OCI-LY3 (cell line): ENCODE data around the gene DOCK7.
"Not testable (repeated sequence)": the region's sequence is repeated elsewhere in the genome, so short reads cannot be mapped to it uniquely, and the experiment has no call there.

Experiments
- H2AFZ ChIP-seq: fragments of 200-600, 300-600 bp; shearing (Covaris generic); 2 replicates; pipeline ENCODE4 v1.6.0; 2014; ENCODE audit warnings: antibody characterized with exemption, low read depth, low read length
- H3K27ac ChIP-seq: fragments of 200-600, 300-600 bp; sonication (generic); 2 replicates; pipeline ENCODE4 v1.5.1; 2014; ENCODE audit warnings: mild to moderate bottlenecking, low read length, moderate library complexity, mixed read lengths
- H3K27me3 ChIP-seq: fragments of 200-600, 300-600 bp; sonication (generic); 2 replicates; pipeline ENCODE4 v1.6.1; 2014; ENCODE audit warnings: low read depth, low read length, mixed read lengths
- H3K36me3 ChIP-seq: fragments of 200-600, 300-600 bp; sonication (generic); replicated peaks from 2 replicates; pipeline ENCODE3; 2014; ENCODE audit warnings: low read depth, low read length, mixed read lengths
- H3K4me1 ChIP-seq: fragments of 300-600, 200-600 bp; sonication (generic); 2 replicates; pipeline ENCODE4 v1.6.1; 2014; ENCODE audit warnings: low read length, mixed read lengths
- H3K4me2 ChIP-seq: fragments of 200-600, 300-600 bp; sonication (generic); 2 replicates; pipeline ENCODE4 v1.6.1; 2014; ENCODE audit warnings: low read length, mixed read lengths
- H3K4me3 ChIP-seq: fragments of 300-600, 200-600 bp; sonication (generic); 2 replicates; pipeline ENCODE4 v1.5.1; 2014; ENCODE audit warnings: antibody characterized with exemption, mild to moderate bottlenecking, low read length, moderate library complexity
- H3K79me2 ChIP-seq: fragments of 300-600, 200-600 bp; shearing (Covaris generic); 2 replicates; pipeline ENCODE4 v1.6.1; 2014; ENCODE audit warnings: mild to moderate bottlenecking, low read length, mixed read lengths
- H3K9ac ChIP-seq: fragments of 300-600, 200-600 bp; shearing (Covaris generic); 2 replicates; pipeline ENCODE4 v1.6.0; 2014; ENCODE audit warnings: mild to moderate bottlenecking, low read length, moderate library complexity
- H3K9me3 ChIP-seq: fragments of 200-600, 300-600 bp; shearing (Covaris generic); 2 replicates; pipeline ENCODE4 v1.6.1; 2014; ENCODE audit warnings: low read length, mixed read lengths; ENCODE audit not compliant: insufficient read depth
- H4K20me1 ChIP-seq: fragments of 200-600, 300-600 bp; sonication (generic); 2 replicates; pipeline ENCODE4 v1.6.1; 2016; ENCODE audit warnings: low read length, mixed read lengths; ENCODE audit not compliant: insufficient read depth
- EZH2phosphoT487 ChIP-seq: fragments of 200-600 bp; shearing (Covaris generic); IDR thresholded peaks from 2 replicates; pipeline ENCODE4 v1.6.1; 2018; ENCODE audit warnings: antibody characterized with exemption, mixed run types, low read depth
- TF ChIP-seq, protein P1 (sequence below): fragments of 200-600, 300-600 bp; sonication (generic); IDR thresholded peaks from 2 replicates; pipeline ENCODE4 v1.5.1; 2014; ENCODE audit warnings: antibody characterized with exemption, low read length, low read depth

Gene DOCK7

DNA sequence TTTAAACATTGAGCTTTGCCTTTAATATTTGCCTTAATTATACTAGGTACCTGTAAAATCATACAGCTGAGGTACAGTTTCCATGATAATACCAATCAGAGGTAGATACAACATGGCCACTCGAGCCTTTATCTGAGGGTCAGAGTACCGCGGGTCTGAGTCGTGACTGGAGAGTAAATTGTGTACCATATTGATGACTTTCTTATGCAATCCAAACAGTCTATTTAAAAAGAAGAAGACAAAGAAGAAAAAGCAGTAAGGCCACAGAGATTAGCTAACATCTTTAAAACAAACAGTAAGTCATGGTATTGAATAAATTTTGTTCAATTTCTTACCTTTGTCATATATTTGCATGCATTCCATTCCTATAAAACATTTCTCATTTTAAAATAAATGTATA is 159.0 kb downstream of the DOCK7 start:
- H4K20me1 ChIP-seq = no peaks in the 10 kb centered on the region
- H3K36me3 ChIP-seq = no peaks in the 10 kb centered on the region
- no peak for TF ChIP-seq EZH2phosphoT487
- TF ChIP-seq, protein P1, sequence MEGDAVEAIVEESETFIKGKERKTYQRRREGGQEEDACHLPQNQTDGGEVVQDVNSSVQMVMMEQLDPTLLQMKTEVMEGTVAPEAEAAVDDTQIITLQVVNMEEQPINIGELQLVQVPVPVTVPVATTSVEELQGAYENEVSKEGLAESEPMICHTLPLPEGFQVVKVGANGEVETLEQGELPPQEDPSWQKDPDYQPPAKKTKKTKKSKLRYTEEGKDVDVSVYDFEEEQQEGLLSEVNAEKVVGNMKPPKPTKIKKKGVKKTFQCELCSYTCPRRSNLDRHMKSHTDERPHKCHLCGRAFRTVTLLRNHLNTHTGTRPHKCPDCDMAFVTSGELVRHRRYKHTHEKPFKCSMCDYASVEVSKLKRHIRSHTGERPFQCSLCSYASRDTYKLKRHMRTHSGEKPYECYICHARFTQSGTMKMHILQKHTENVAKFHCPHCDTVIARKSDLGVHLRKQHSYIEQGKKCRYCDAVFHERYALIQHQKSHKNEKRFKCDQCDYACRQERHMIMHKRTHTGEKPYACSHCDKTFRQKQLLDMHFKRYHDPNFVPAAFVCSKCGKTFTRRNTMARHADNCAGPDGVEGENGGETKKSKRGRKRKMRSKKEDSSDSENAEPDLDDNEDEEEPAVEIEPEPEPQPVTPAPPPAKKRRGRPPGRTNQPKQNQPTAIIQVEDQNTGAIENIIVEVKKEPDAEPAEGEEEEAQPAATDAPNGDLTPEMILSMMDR = no peak
- no peak overlapping the region for H2AFZ ChIP-seq
- H3K27me3 ChIP-seq = no peaks in the 10 kb centered on the region
- no peak overlapping the region for H3K4me3 ChIP-seq
- no peak overlapping the region for H3K4me2 ChIP-seq
- H3K9me3 ChIP-seq = no peaks in the 10 kb centered on the region
- no peak overlapping the region for H3K27ac ChIP-seq
- no peaks in the 10 kb centered on the region for H3K79me2 ChIP-seq
- peaks cover 12% of the 10 kb centered on the region for H3K4me1 ChIP-seq
- H3K9ac ChIP-seq = no peak overlapping the region

DNA sequence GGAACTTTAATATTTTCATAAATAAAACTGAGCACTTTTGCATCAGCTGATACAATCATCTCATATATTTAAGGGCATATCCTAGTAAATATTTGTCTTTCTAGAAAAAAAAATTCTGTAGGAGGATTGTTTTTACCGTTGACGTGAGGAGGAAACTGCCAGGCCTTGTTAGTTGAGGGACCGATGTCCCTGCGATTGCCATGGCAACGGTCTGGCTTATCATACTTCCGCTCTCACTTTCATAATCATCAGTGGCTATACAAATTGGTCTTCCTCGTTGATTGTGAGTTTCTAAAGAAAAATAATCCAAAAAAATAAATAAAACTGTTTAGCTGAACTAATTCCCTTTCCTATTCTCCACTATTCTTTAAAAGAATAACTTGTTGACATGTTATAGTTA is 160.2 kb downstream of the DOCK7 start:
- Histone ChIP-seq H3K9me3 (no peaks in the 10 kb centered on the region), H4K20me1 (no peaks in the 10 kb centered on the region), H2AFZ (no peak overlapping the region), H3K4me3 (no peak overlapping the region), H3K4me2 (peak overlapping the region; percentile 14; the same call in 1 of the 2 replicates), H3K27me3 (no peaks in the 10 kb centered on the region), H3K79me2 (no peaks in the 10 kb centered on the region), H3K36me3 (no peaks in the 10 kb centered on the region), H3K4me1 (peaks cover 12% of the 10 kb centered on the region), H3K9ac (no peak overlapping the region), H3K27ac (no peak overlapping the region)
- TF ChIP-seq EZH2phosphoT487 = no peak
- TF ChIP-seq, protein P1 = no peak

DNA sequence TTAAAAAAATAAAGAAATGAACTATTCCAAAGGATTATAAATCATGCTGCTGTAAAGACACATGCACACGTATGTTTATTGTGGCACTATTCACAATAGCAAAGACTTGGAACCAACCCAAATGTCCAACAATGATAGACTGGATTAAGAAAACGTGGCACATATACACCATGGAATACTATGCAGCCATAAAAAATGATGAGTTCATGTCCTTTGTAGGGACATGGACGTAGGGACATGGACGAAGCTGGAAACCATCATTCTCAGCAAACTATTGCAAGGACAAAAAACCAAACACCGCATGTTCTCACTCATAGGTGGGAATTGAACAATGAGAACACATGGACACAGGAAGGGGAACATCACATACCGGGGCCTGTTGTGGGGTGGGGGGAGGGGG is 160.8 kb downstream of the DOCK7 start:
- H3K4me1 ChIP-seq = peaks cover 12% of the 10 kb centered on the region
- not testable (repeated sequence) for H3K9ac ChIP-seq, H4K20me1 ChIP-seq, H3K36me3 ChIP-seq, H3K4me2 ChIP-seq, H2AFZ ChIP-seq, H3K79me2 ChIP-seq, H3K9me3 ChIP-seq, H3K27ac ChIP-seq, H3K27me3 ChIP-seq, H3K4me3 ChIP-seq

DNA sequence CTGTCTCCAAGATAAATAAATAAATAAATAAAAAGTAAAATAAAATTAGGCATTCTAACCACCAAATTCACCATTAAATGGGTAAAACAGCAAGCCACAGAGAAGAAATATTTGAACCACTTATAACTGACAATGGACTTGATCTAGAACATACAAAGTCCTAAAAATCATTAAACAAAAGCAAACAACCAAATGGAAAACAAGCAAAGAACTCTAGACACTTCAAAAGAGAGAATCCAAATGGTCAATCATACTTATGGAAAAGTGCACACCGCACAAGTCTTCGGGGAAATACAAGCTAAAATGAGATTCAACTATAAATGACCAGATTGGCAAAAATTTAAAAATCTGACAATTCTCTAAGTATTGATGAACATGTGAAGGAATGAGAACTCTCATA is 164.3 kb downstream of the DOCK7 start:
- no peaks in the 10 kb centered on the region for H3K36me3 ChIP-seq
- H3K27me3 ChIP-seq = no peaks in the 10 kb centered on the region
- no peak overlapping the region for H3K4me3 ChIP-seq
- H3K27ac ChIP-seq = no peak overlapping the region
- H3K9me3 ChIP-seq = no peaks in the 10 kb centered on the region
- peaks cover 10% of the 10 kb centered on the region for H3K4me1 ChIP-seq
- H3K4me2 ChIP-seq = no peak overlapping the region
- H4K20me1 ChIP-seq = no peaks in the 10 kb centered on the region
- no peaks in the 10 kb centered on the region for H3K79me2 ChIP-seq
- TF ChIP-seq, protein P1 = no peak
- no peak for TF ChIP-seq EZH2phosphoT487
- H3K9ac ChIP-seq = no peak overlapping the region
- no peak overlapping the region for H2AFZ ChIP-seq

DNA sequence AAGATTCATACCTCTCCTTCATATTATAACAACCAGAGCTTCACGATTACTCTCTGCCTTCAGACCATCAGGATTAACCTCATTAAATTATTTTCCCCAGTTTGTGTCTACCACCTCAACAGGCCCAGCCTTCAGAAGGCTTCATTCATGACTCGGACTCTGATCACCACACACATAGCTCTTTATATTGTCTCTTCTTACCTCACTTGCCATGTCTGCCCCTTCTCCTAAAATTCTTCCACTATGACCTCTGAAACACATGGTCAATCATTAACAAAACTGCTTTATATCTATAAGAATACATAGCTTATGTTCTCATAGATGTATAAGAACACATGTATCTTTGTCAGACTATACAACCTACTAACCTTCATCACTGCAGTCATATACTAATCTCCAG is 171.6 kb downstream of the DOCK7 start:
- no peaks in the 10 kb centered on the region for H3K36me3 ChIP-seq
- no peak overlapping the region for H3K4me3 ChIP-seq
- no peak for TF ChIP-seq EZH2phosphoT487
- TF ChIP-seq, protein P1 = no peak
- no peak overlapping the region for H3K9ac ChIP-seq
- no peaks in the 10 kb centered on the region for H3K27me3 ChIP-seq
- H3K27ac ChIP-seq = no peak overlapping the region
- no peak overlapping the region for H3K4me2 ChIP-seq
- H3K9me3 ChIP-seq = no peaks in the 10 kb centered on the region
- peaks cover 7% of the 10 kb centered on the region for H3K4me1 ChIP-seq
- no peaks in the 10 kb centered on the region for H3K79me2 ChIP-seq
- H2AFZ ChIP-seq = no peak overlapping the region
- no peaks in the 10 kb centered on the region for H4K20me1 ChIP-seq
